ENCODE results near the gene ETV1.
A peak's percentile ranks its signal among the peaks of the same experiment; 100 is the strongest.

ETV1 gene

GRCh38 chr7:13851736-13852135 is 137.7 kb downstream of the ETV1 start:
- no peaks in the 10 kb centered on the region for H3K36me3 ChIP-seq (ENCODE audit: control insufficient read depth in 4 of 4, insufficient read depth in 4 of 4, low read length in 3 of 4)
- H3K27ac ChIP-seq (ENCODE audit: insufficient read depth in 1 of 2, low read depth in 1 of 2, low read length in 2 of 2, poor library complexity in 1 of 2, severe bottlenecking in 2 of 2) = no peak overlapping the region
- peaks cover 6 to 16% (median 13%) of the 10 kb centered on the region in 4 experiments for H3K4me1 ChIP-seq (ENCODE audit: control extremely low read depth in 1 of 4, control insufficient read depth in 4 of 4, insufficient read depth in 4 of 4, low read length in 3 of 4)
- peaks cover 2 to 46% (median 17%) of the 10 kb centered on the region in 5 experiments for H3K27me3 ChIP-seq (replicated peaks in 2 of 5; ENCODE audit: control insufficient read depth in 4 of 5, insufficient read depth in 5 of 5, low read length in 4 of 5)
- 94% methylated on average over 2 of the region's 4 CpGs for WGBS (ENCODE audit: insufficient coverage)
- DNase-seq = no peak
- no peak overlapping the region for H3K4me3 ChIP-seq (ENCODE audit: control insufficient read depth in 1 of 7, extremely low read depth in 1 of 7, insufficient read depth in 4 of 7, low read depth in 2 of 7, low read length in 6 of 7)
- CTCF ChIA-PET = no interaction called here
- POLR2A ChIA-PET = no interaction called here
- peaks cover 0 to 2% (median 0%) of the 10 kb centered on the region in 5 experiments for H3K9me3 ChIP-seq (ENCODE audit: control extremely low read depth in 1 of 5, control insufficient read depth in 4 of 5, insufficient read depth in 2 of 5, low read depth in 1 of 5, low read length in 4 of 5)

GRCh38 chr7:13850185-13850752 is 139.2 kb downstream of the ETV1 start:
- 0% methylated on average over 2 of the region's 2 CpGs for WGBS (ENCODE audit: insufficient coverage)
- Histone ChIP-seq H3K9me3 (ENCODE audit: control extremely low read depth in 1 of 5, control insufficient read depth in 4 of 5, insufficient read depth in 2 of 5, low read depth in 1 of 5, low read length in 4 of 5) (peaks cover 0 to 2% (median 0%) of the 10 kb centered on the region in 5 experiments), H3K36me3 (ENCODE audit: control insufficient read depth in 4 of 4, insufficient read depth in 4 of 4, low read length in 3 of 4) (no peaks in the 10 kb centered on the region), H3K27ac (ENCODE audit: insufficient read depth in 1 of 2, low read depth in 1 of 2, low read length in 2 of 2, poor library complexity in 1 of 2, severe bottlenecking in 2 of 2) (no peak overlapping the region), H3K4me3 (ENCODE audit: control insufficient read depth in 1 of 7, extremely low read depth in 1 of 7, insufficient read depth in 4 of 7, low read depth in 2 of 7, low read length in 6 of 7) (no peak overlapping the region), H3K4me1 (ENCODE audit: control extremely low read depth in 1 of 4, control insufficient read depth in 4 of 4, insufficient read depth in 4 of 4, low read length in 3 of 4) (peaks cover 6 to 16% (median 13%) of the 10 kb centered on the region in 4 experiments), H3K27me3 (replicated peaks in 2 of 5; ENCODE audit: control insufficient read depth in 4 of 5, insufficient read depth in 5 of 5, low read length in 4 of 5) (peaks cover 2 to 44% (median 17%) of the 10 kb centered on the region in 5 experiments)
- ChIA-PET POLR2A (no interaction called here), CTCF (interaction anchor here (1.9 kb wide), 1 partner anchor 20 kb away, joined by 6 read pairs; no protein-coding TSS in a partner anchor)
- peak; percentile 93 to 98 (median 97) for DNase-seq

GRCh38 chr7:13849163-13849892 is 140.1 kb downstream of the ETV1 start:
- peaks cover 0 to 2% (median 0%) of the 10 kb centered on the region in 5 experiments for H3K9me3 ChIP-seq (ENCODE audit: control extremely low read depth in 1 of 5, control insufficient read depth in 4 of 5, insufficient read depth in 2 of 5, low read depth in 1 of 5, low read length in 4 of 5)
- no peak overlapping the region for H3K4me3 ChIP-seq (ENCODE audit: control insufficient read depth in 1 of 7, extremely low read depth in 1 of 7, insufficient read depth in 4 of 7, low read depth in 2 of 7, low read length in 6 of 7)
- H3K4me1 ChIP-seq (ENCODE audit: control extremely low read depth in 1 of 4, control insufficient read depth in 4 of 4, insufficient read depth in 4 of 4, low read length in 3 of 4) = peaks cover 6 to 16% (median 13%) of the 10 kb centered on the region in 4 experiments
- peak in 1 of 3 donors; percentile 7 for DNase-seq
- CTCF ChIA-PET = interaction anchor here (0.7 to 1.9 kb wide), 2 partner anchors 19 to 21 kb away, joined by 3 to 6 read pairs; no protein-coding TSS in a partner anchor
- no peak overlapping the region for H3K27ac ChIP-seq (ENCODE audit: insufficient read depth in 1 of 2, low read depth in 1 of 2, low read length in 2 of 2, poor library complexity in 1 of 2, severe bottlenecking in 2 of 2)
- POLR2A ChIA-PET = interaction anchor here (0.7 kb wide), 1 partner anchor 556 kb away, joined by 5 read pairs; no protein-coding TSS in a partner anchor
- 100% methylated on average over 2 of the region's 3 CpGs for WGBS (ENCODE audit: insufficient coverage)
- no peaks in the 10 kb centered on the region for H3K36me3 ChIP-seq (ENCODE audit: control insufficient read depth in 4 of 4, insufficient read depth in 4 of 4, low read length in 3 of 4)
- H3K27me3 ChIP-seq (replicated peaks in 2 of 5; ENCODE audit: control insufficient read depth in 4 of 5, insufficient read depth in 5 of 5, low read length in 4 of 5) = peaks cover 2 to 41% (median 17%) of the 10 kb centered on the region in 5 experiments

- no peak overlapping the region for H3K4me3 ChIP-seq (ENCODE audit: control insufficient read depth in 1 of 7, extremely low read depth in 1 of 7, insufficient read depth in 4 of 7, low read depth in 2 of 7, low read length in 6 of 7)
- DNase-seq = no peak
- ChIA-PET CTCF (no interaction called here), POLR2A (interaction anchor here (0.7 kb wide), 1 partner anchor 556 kb away, joined by 5 read pairs; no protein-coding TSS in a partner anchor)
- H3K27ac ChIP-seq (ENCODE audit: insufficient read depth in 1 of 2, low read depth in 1 of 2, low read length in 2 of 2, poor library complexity in 1 of 2, severe bottlenecking in 2 of 2) = no peak overlapping the region
- H3K9me3 ChIP-seq (ENCODE audit: control extremely low read depth in 1 of 5, control insufficient read depth in 4 of 5, insufficient read depth in 2 of 5, low read depth in 1 of 5, low read length in 4 of 5) = peaks cover 0 to 2% (median 0%) of the 10 kb centered on the region in 5 experiments
- H3K27me3 ChIP-seq (replicated peaks in 2 of 5; ENCODE audit: control insufficient read depth in 4 of 5, insufficient read depth in 5 of 5, low read length in 4 of 5) = peaks cover 2 to 35% (median 17%) of the 10 kb centered on the region in 5 experiments
- peaks cover 6 to 16% (median 13%) of the 10 kb centered on the region in 4 experiments for H3K4me1 ChIP-seq (ENCODE audit: control extremely low read depth in 1 of 4, control insufficient read depth in 4 of 4, insufficient read depth in 4 of 4, low read length in 3 of 4)
- H3K36me3 ChIP-seq (ENCODE audit: control insufficient read depth in 4 of 4, insufficient read depth in 4 of 4, low read length in 3 of 4) = no peaks in the 10 kb centered on the region
- 98% methylated on average over 5 of the region's 5 CpGs for WGBS (ENCODE audit: insufficient coverage)
These were observed 140.8 kb downstream of the ETV1 start for GRCh38 chr7:13848681-13849131.

- Histone ChIP-seq H3K27me3 (replicated peaks in 2 of 5; ENCODE audit: control insufficient read depth in 4 of 5, insufficient read depth in 5 of 5, low read length in 4 of 5) (peaks cover 0 to 16% (median 3%) of the 10 kb centered on the region in 5 experiments), H3K4me1 (ENCODE audit: control extremely low read depth in 1 of 4, control insufficient read depth in 4 of 4, insufficient read depth in 4 of 4, low read length in 3 of 4) (peaks cover 6 to 16% (median 13%) of the 10 kb centered on the region in 4 experiments), H3K36me3 (ENCODE audit: control insufficient read depth in 4 of 4, insufficient read depth in 4 of 4, low read length in 3 of 4) (no peaks in the 10 kb centered on the region), H3K27ac (ENCODE audit: insufficient read depth in 1 of 2, low read depth in 1 of 2, low read length in 2 of 2, poor library complexity in 1 of 2, severe bottlenecking in 2 of 2) (no peak overlapping the region), H3K9me3 (ENCODE audit: control extremely low read depth in 1 of 5, control insufficient read depth in 4 of 5, insufficient read depth in 2 of 5, low read depth in 1 of 5, low read length in 4 of 5) (peaks cover 0 to 2% (median 0%) of the 10 kb centered on the region in 5 experiments), H3K4me3 (ENCODE audit: control insufficient read depth in 1 of 7, extremely low read depth in 1 of 7, insufficient read depth in 4 of 7, low read depth in 2 of 7, low read length in 6 of 7) (no peak overlapping the region)
- CTCF ChIA-PET = no interaction called here
- no peak for DNase-seq
- POLR2A ChIA-PET = no interaction called here
- 100% methylated on average over 1 of the region's 4 CpGs for WGBS (ENCODE audit: insufficient coverage)
These were observed 143.1 kb downstream of the ETV1 start for GRCh38 chr7:13846386-13846785.

- POLR2A ChIA-PET = no interaction called here
- Histone ChIP-seq H3K27me3 (replicated peaks in 2 of 5; ENCODE audit: control insufficient read depth in 4 of 5, insufficient read depth in 5 of 5, low read length in 4 of 5) (peaks cover 0 to 18% (median 5%) of the 10 kb centered on the region in 5 experiments), H3K36me3 (ENCODE audit: control insufficient read depth in 4 of 4, insufficient read depth in 4 of 4, low read length in 3 of 4) (no peaks in the 10 kb centered on the region), H3K9me3 (ENCODE audit: control extremely low read depth in 1 of 5, control insufficient read depth in 4 of 5, insufficient read depth in 2 of 5, low read depth in 1 of 5, low read length in 4 of 5) (peaks cover 0 to 2% (median 0%) of the 10 kb centered on the region in 5 experiments), H3K27ac (ENCODE audit: insufficient read depth in 1 of 2, low read depth in 1 of 2, low read length in 2 of 2, poor library complexity in 1 of 2, severe bottlenecking in 2 of 2) (no peak overlapping the region), H3K4me3 (ENCODE audit: control insufficient read depth in 1 of 7, extremely low read depth in 1 of 7, insufficient read depth in 4 of 7, low read depth in 2 of 7, low read length in 6 of 7) (no peak overlapping the region), H3K4me1 (ENCODE audit: control extremely low read depth in 1 of 4, control insufficient read depth in 4 of 4, insufficient read depth in 4 of 4, low read length in 3 of 4) (peaks cover 3 to 14% (median 11%) of the 10 kb centered on the region in 4 experiments)
- CTCF ChIA-PET = no interaction called here
- DNase-seq = no peak
- WGBS (ENCODE audit: insufficient coverage) = no CpG with 5 or more reads among the region's 3 CpGs
These were observed 143.9 kb downstream of the ETV1 start for GRCh38 chr7:13845601-13846000.

- CTCF ChIA-PET = no interaction called here
- peaks cover 0 to 2% (median 0%) of the 10 kb centered on the region in 5 experiments for H3K9me3 ChIP-seq (ENCODE audit: control extremely low read depth in 1 of 5, control insufficient read depth in 4 of 5, insufficient read depth in 2 of 5, low read depth in 1 of 5, low read length in 4 of 5)
- H3K4me3 ChIP-seq (ENCODE audit: control insufficient read depth in 1 of 7, extremely low read depth in 1 of 7, insufficient read depth in 4 of 7, low read depth in 2 of 7, low read length in 6 of 7) = no peak overlapping the region
- POLR2A ChIA-PET = no interaction called here
- 92% methylated on average over 2 of the region's 2 CpGs for WGBS (ENCODE audit: insufficient coverage)
- H3K4me1 ChIP-seq (ENCODE audit: control extremely low read depth in 1 of 4, control insufficient read depth in 4 of 4, insufficient read depth in 4 of 4, low read length in 3 of 4) = peaks cover 0 to 7% (median 5%) of the 10 kb centered on the region in 4 experiments
- H3K27ac ChIP-seq (ENCODE audit: insufficient read depth in 1 of 2, low read depth in 1 of 2, low read length in 2 of 2, poor library complexity in 1 of 2, severe bottlenecking in 2 of 2) = no peak overlapping the region
- DNase-seq = no peak
- no peaks in the 10 kb centered on the region for H3K36me3 ChIP-seq (ENCODE audit: control insufficient read depth in 4 of 4, insufficient read depth in 4 of 4, low read length in 3 of 4)
- peaks cover 0 to 18% (median 5%) of the 10 kb centered on the region in 5 experiments for H3K27me3 ChIP-seq (replicated peaks in 2 of 5; ENCODE audit: control insufficient read depth in 4 of 5, insufficient read depth in 5 of 5, low read length in 4 of 5)
These were observed 144.5 kb downstream of the ETV1 start for GRCh38 chr7:13844954-13845353.

All from common myeloid progenitor, CD34-positive (primary cell).